B cell (primary cell): ENCODE results near the gene MAN2B1. TPM values are rescaled to one million over a fixed set of nuclear protein-coding genes. Genes with fewer than 3 reads are reported as not detected.

Experiments used
- ATAC-seq: fragments of 200-7000 bp; cut with Tn5 transposase; one replicate; pipeline ENCODE4 v1.10.0; 2021; ENCODE audit warnings: low read depth, mild to moderate bottlenecking, moderate number of reproducible peaks, moderate library complexity
- CTCF ChIA-PET: fragments of 350-600 bp; sonication (Branson Sonifier 250); formaldehyde crosslinking; loops from one replicate; lab custom pipeline; 2021; ENCODE audit warnings: antibody characterized with exemption, inconsistent platforms; lab: Charles Lee
- POLR2A ChIA-PET: fragments of 350-600 bp; sonication (Branson Sonifier 250); formaldehyde crosslinking; loops from one replicate; lab custom pipeline; 2021; ENCODE audit warnings: antibody characterized with exemption; lab: Charles Lee
- DNase-seq: peaks from one replicate; pipeline ENCODE4 v3.0.0; 2013
- H2AFZ ChIP-seq: 2 replicates; pipeline ENCODE4 v1.6.1; 2012; ENCODE audit warnings: mild to moderate bottlenecking, low read depth, low read length; ENCODE audit not compliant: insufficient read depth, poor library complexity, severe bottlenecking
- H3K27ac ChIP-seq, 2 donors: 1 replicate in 1 of 2; 2 replicates in 1 of 2; pipeline ENCODE4 v1.5.1; 2012 to 2013; ENCODE audit warnings: low read length in 2 of 2, mild to moderate bottlenecking in 2 of 2, moderate library complexity in 1 of 2
- H3K27me3 ChIP-seq, 4 experiments: fragments of 200-600 bp in 1 of 4; sonication (generic) in 1 of 4; replicated peaks in 1 of 4; 1 replicate in 2 of 4; 2 replicates in 2 of 4; pipeline versions ENCODE4 v1.6.1 to v1.7.0; 2013 to 2016; ENCODE audit warnings: low read length in 3 of 4, mild to moderate bottlenecking in 2 of 4, mixed read lengths in 1 of 4, moderate library complexity in 1 of 4; ENCODE audit not compliant: insufficient read depth in 4 of 4, control insufficient read depth in 3 of 4; ENCODE audit errors: control extremely low read depth in 1 of 4
- H3K36me3 ChIP-seq, 2 experiments: replicated peaks in 1 of 2; 1 replicate in 1 of 2; 2 replicates in 1 of 2; pipeline versions ENCODE4 v1.6.1 to v1.7.1; 2013; ENCODE audit warnings: low read length in 1 of 2; ENCODE audit not compliant: insufficient read depth in 2 of 2, control insufficient read depth in 1 of 2; ENCODE audit errors: control extremely low read depth in 1 of 2, extremely low read depth in 1 of 2
- H3K4me1 ChIP-seq, 2 donors: fragments of 200-600 bp in 1 of 2; sonication (generic) in 1 of 2; 1 replicate in 1 of 2; 2 replicates in 1 of 2; pipeline versions ENCODE4 v1.5.1 to v1.6.1; 2013 to 2017; ENCODE audit warnings: low read length in 2 of 2; ENCODE audit not compliant: control insufficient read depth in 2 of 2, insufficient read depth in 2 of 2
- H3K4me2 ChIP-seq: replicated peaks from 2 replicates; pipeline ENCODE3; 2012; ENCODE audit warnings: mild to moderate bottlenecking, low read depth, low read length; ENCODE audit not compliant: poor library complexity, severe bottlenecking
- H3K4me3 ChIP-seq, 5 experiments: fragments of 200-600 bp in 1 of 5; sonication (generic) in 1 of 5; 1 replicate in 3 of 5; 2 replicates in 2 of 5; pipeline versions ENCODE4 v1.5.1 to v1.7.0; 2011 to 2016; ENCODE audit warnings: low read length in 4 of 5, mild to moderate bottlenecking in 4 of 5, low read depth in 2 of 5, control low read depth in 1 of 5, moderate library complexity in 1 of 5; ENCODE audit not compliant: insufficient read depth in 1 of 5; ENCODE audit errors: control extremely low read depth in 1 of 5, extremely low read depth in 1 of 5
- H3K79me2 ChIP-seq: fragments of 200-600 bp; sonication (generic); one replicate; pipeline ENCODE4 v1.6.0; 2016; ENCODE audit warnings: low read length; ENCODE audit not compliant: control insufficient read depth, insufficient read depth
- H3K9ac ChIP-seq: fragments of 200-600 bp; sonication (generic); 2 replicates; pipeline ENCODE4 v1.6.1; 2017; ENCODE audit warnings: mild to moderate bottlenecking, low read length, moderate library complexity
- H3K9me3 ChIP-seq, 3 donors: one replicate each; pipeline versions ENCODE4 v1.6.1 to v1.7.1; 2013; ENCODE audit warnings: low read length in 2 of 3; ENCODE audit not compliant: control insufficient read depth in 2 of 3, insufficient read depth in 1 of 3; ENCODE audit errors: control extremely low read depth in 1 of 3
- H4K20me1 ChIP-seq: 2 replicates; pipeline ENCODE4 v1.6.0; 2012; ENCODE audit warnings: mild to moderate bottlenecking, low read length; ENCODE audit not compliant: insufficient read depth, control insufficient read depth, poor library complexity, severe bottlenecking
- H3K27ac Mint-ChIP-seq: one replicate; pipeline ENCODE4 v1.8.0; 2021; ENCODE audit warnings: mixed read lengths
- H3K27me3 Mint-ChIP-seq: one replicate; pipeline ENCODE4 v1.8.0; 2021; ENCODE audit warnings: mixed read lengths
- H3K4me1 Mint-ChIP-seq: one replicate; pipeline ENCODE4 v1.8.0; 2021; ENCODE audit warnings: mixed read lengths
- H3K4me3 Mint-ChIP-seq: one replicate; pipeline ENCODE4 v1.8.0; 2021; ENCODE audit warnings: mixed read lengths
- H3K9me3 Mint-ChIP-seq: one replicate; pipeline ENCODE4 v1.8.0; 2022; ENCODE audit warnings: mixed read lengths; ENCODE audit not compliant: insufficient read depth
- CTCF ChIP-seq: fragments of 200-600 bp; IDR thresholded peaks from one replicate; pipeline ENCODE4 v1.8.0; 2022; ENCODE audit warnings: antibody characterized with exemption, mild to moderate bottlenecking
- EZH2 ChIP-seq: IDR thresholded peaks from 2 replicates; pipeline ENCODE4 v1.6.1; 2012; ENCODE audit warnings: borderline replicate concordance, low read depth, mild to moderate bottlenecking, moderate library complexity, low read length; ENCODE audit not compliant: insufficient read depth, poor library complexity, severe bottlenecking
- WGBS: methylation state at CpG from one replicate; pipeline ENCODE4 v1.1.5; 2013; ENCODE audit warnings: missing lambda C conversion rate; ENCODE audit not compliant: insufficient coverage; 5-methylcytosine and 5-hydroxymethylcytosine counted together
- intact Hi-C: fragments of 100-400 bp; cut with micrococcal nuclease; formaldehyde crosslinking; loops from one replicate; pipeline ENCODE4 v1.10.0; 2022
- polyA plus RNA-seq: library from polyadenylated mRNA; depleted of rRNA; stranded (reverse); fragments of >200 nt; gene quantifications from 2 replicates; pipeline ENCODE4 v1.2.3, GENCODE V29; 2012
- total RNA-seq, 2 donors: library from RNA; stranded (reverse); fragments of 120-200 nt in 1 of 2; gene quantifications; 1 replicate in 1 of 2; 2 replicates in 1 of 2; pipeline versions ENCODE4 v1.2.3 to v1.2.4, GENCODE V29; 2013 to 2022

MAN2B1 gene
- total and polyA plus RNA-seq, 2 donors (not counting 1 experiment from before 2014, with no cell fraction given), result 183 to 256 TPM

GRCh38 chr19:12642506-12642905, 24.0 kb downstream of the MAN2B1 start:
- H4K20me1 ChIP-seq, result peaks cover 11% of the 10 kb centered on the region
- H3K4me3 ChIP-seq, result no peak overlapping the region
- WGBS, result 99% methylated on average over 26 of the region's 26 CpGs
- POLR2A ChIA-PET, result interaction anchor here (0.5 kb wide), 1 partner anchor 95 kb away, joined by 5 read pairs; no protein-coding TSS in a partner anchor
- DNase-seq (no peak), ATAC-seq (no peak)
- H3K4me1 ChIP-seq, result peaks cover 8 to 12% of the 10 kb centered on the region in 2 donors
- H2AFZ ChIP-seq, result no peak overlapping the region
- no peaks in the 10 kb centered on the region for H3K9me3 ChIP-seq
- Mint-ChIP-seq H3K4me3 (no peak overlapping the region), H3K9me3 (no peaks in the 10 kb centered on the region), H3K27me3 (no peaks in the 10 kb centered on the region), H3K27ac (no peak overlapping the region), H3K4me1 (peaks cover 11% of the 10 kb centered on the region)
- peaks cover 0 to 21% of the 10 kb centered on the region in 2 experiments for H3K36me3 ChIP-seq
- intact Hi-C loops, result no loop called here
- H3K27me3 ChIP-seq, result no peaks in the 10 kb centered on the region
- H3K79me2 ChIP-seq, result peaks cover 14% of the 10 kb centered on the region
- no peak for TF ChIP-seq CTCF
- TF ChIP-seq EZH2, result no peak
- H3K4me2 ChIP-seq, result no peak overlapping the region
- CTCF ChIA-PET, result no interaction called here
- no peak overlapping the region for H3K27ac ChIP-seq
- H3K9ac ChIP-seq, result no peak overlapping the region

- H3K27me3 Mint-ChIP-seq, result no peaks in the 10 kb centered on the region
- CTCF ChIA-PET, result no interaction called here
- Histone ChIP-seq H3K4me3 (no peak overlapping the region), H3K9me3 (no peaks in the 10 kb centered on the region), H4K20me1 (peaks cover 5% of the 10 kb centered on the region), H3K27ac (no peak overlapping the region), H3K36me3 (peaks cover 0 to 20% of the 10 kb centered on the region in 2 experiments), H2AFZ (no peak overlapping the region), H3K79me2 (peaks cover 14% of the 10 kb centered on the region), H3K4me1 (peaks cover 8 to 12% of the 10 kb centered on the region in 2 donors), H3K9ac (no peak overlapping the region), H3K27me3 (no peaks in the 10 kb centered on the region), H3K4me2 (no peak overlapping the region)
- intact Hi-C loops, result no loop called here
- no peak overlapping the region for H3K27ac Mint-ChIP-seq
- H3K9me3 Mint-ChIP-seq, result no peaks in the 10 kb centered on the region
- no peak for ATAC-seq
- no peak for DNase-seq
- H3K4me1 Mint-ChIP-seq, result peaks cover 15% of the 10 kb centered on the region
- WGBS, result 93% methylated on average over 13 of the region's 13 CpGs
- TF ChIP-seq CTCF (no peak), EZH2 (no peak)
- POLR2A ChIA-PET, result interaction anchor here (0.7 kb wide), 1 partner anchor 312 kb away, joined by 3 read pairs; no protein-coding TSS in a partner anchor
- no peak overlapping the region for H3K4me3 Mint-ChIP-seq
Measured at GRCh38 chr19:12641456-12641855, 25.1 kb downstream of the MAN2B1 start.
